ENCODE measurements around the gene PRRG1.
"Not testable (repeated sequence)": the region's sequence is repeated elsewhere in the genome, so short reads cannot be mapped to it uniquely, and the experiment has no call there.

PRRG1 gene

DNA sequence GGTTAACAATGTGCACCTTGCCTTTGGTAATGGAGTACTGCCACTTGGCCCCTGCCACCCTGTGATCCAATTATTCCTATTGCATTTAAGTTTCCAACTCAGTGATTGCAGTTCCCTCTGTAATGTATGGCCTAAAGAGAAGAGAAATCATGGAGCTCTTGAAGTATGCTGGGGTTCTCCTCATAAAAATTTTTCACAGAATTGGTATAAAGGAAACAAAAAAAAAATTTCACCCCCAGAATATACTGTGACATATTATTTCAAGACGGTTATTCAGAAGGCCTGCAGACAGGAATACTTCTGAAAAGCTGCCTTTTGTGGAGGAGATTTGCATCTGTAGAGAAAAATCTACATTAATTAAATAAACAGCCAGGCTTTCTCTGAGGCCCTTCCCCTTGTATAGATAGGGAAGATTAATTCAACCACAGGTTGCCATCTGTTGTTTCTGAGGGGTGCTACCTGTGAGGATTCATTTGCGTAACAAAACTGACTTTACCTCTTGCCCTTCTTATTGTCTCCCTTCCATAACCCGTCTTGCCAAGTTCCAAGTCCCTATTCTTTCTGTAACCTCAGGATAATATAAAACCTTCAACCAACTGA is 127.5 kb downstream of the PRRG1 start:
- no peak for DNase-seq
- no peaks in the 10 kb centered on the region for H3K4me1 Mint-ChIP-seq
- no peak overlapping the region for H3K4me3 Mint-ChIP-seq
- no peak overlapping the region for H3K27ac Mint-ChIP-seq
- no peak for ATAC-seq
- no peaks in the 10 kb centered on the region for H3K9me3 Mint-ChIP-seq
- no peaks in the 10 kb centered on the region for H3K27me3 Mint-ChIP-seq

DNA sequence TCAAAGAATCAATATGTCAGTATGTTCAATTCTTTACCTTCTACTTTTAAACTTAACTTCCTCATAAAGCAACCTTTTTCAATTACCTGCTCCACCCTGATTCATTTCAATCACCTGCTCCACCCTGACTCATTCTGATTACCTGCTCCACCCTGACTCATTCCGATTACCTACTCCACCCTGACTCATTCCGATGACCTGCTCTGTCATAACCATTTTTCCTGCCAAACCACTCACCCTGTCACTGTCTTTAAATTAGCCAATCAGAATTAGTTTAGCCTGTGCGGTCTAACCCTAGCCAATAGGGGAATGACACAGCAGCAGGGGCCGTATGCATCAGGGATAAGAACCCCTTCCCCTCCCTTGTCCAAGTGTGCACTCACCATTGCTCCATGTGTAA is 135.2 kb downstream of the PRRG1 start:
- not testable (repeated sequence) for H3K27ac Mint-ChIP-seq, ATAC-seq, DNase-seq, H3K9me3 Mint-ChIP-seq, H3K4me1 Mint-ChIP-seq, H3K4me3 Mint-ChIP-seq, H3K27me3 Mint-ChIP-seq

GRCh38 chrX:37485429-37485828 is 136.3 kb downstream of the PRRG1 start:
- no peak for DNase-seq
- Mint-ChIP-seq H3K27ac (no peak overlapping the region), H3K9me3 (no peaks in the 10 kb centered on the region), H3K27me3 (no peaks in the 10 kb centered on the region), H3K4me3 (no peak overlapping the region), H3K4me1 (no peaks in the 10 kb centered on the region)
- no peak for ATAC-seq

DNA sequence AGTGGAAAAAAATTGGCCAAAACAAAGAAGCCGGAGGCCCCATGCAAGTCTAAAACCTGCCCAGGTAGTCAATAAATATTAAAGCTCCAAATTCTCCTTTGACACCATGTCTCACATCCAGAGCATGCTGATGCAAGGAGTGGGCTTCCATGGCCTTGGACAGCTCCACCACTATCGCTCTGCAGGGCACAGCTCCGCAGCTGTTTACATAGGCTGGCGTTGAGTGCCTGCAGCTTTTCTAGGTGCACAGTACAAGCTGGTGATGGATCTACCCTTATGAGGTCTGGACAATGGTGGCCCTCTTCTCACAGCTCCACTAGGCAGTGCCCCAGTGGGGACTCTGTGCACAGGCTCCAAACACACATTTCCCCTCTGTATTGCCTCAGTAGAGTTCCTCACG is 138.1 kb downstream of the PRRG1 start:
- no peak overlapping the region for H3K4me3 Mint-ChIP-seq
- no peak for ATAC-seq

DNA sequence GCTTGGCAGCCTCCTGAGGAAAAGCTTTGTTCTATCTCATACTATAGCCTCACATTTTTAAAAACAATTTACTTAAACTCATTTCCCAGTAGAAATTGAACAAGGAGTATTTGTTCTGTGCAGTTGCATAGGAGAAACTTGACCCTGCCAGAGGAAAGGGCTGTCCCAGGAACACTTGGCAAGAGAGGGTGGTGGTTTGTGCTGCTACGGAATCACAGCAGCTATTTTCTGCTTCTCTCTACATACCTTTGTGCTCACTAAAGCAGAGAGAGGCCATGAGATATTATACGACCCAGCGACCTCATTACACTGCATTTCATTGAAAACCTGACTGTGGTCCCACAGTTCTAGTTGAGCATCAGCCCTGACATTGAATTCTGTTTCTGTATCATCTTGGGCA is 139.2 kb downstream of the PRRG1 start:
- no peak for ATAC-seq

More for the DNA sequence above, 138.1 kb downstream of the PRRG1 start:
- Mint-ChIP-seq H3K27ac (no peak overlapping the region), H3K9me3 (no peaks in the 10 kb centered on the region), H3K27me3 (no peaks in the 10 kb centered on the region), H3K4me1 (no peaks in the 10 kb centered on the region)
- no peak for DNase-seq

DNA sequence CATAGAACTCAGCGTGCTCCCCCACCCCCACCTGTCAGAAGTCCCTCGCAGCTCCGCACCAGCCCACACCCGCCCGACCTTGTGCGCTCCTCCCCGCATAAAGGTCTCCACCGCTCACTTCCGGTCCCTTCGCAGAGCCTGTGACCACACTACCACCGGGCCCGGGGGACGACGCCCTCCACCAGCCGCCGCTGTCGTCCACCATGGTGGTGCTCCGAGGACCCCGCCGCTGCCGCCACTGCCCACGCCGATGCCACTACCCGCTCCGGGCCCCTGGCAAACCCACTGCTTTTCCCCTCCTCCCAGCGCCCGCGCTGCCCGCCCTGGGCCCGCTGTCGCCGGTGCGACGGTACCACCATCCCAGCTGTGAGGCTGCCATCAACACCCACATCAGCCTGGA is 142.5 kb downstream of the PRRG1 start:
- Mint-ChIP-seq H3K27me3 (no peaks in the 10 kb centered on the region), H3K4me3 (no peak overlapping the region), H3K9me3 (no peaks in the 10 kb centered on the region), H3K4me1 (no peaks in the 10 kb centered on the region), H3K27ac (no peak overlapping the region)
- ATAC-seq (no peak), DNase-seq (no peak)

More for the DNA sequence above, 139.2 kb downstream of the PRRG1 start:
- no peak for DNase-seq
- Mint-ChIP-seq H3K4me3 (no peak overlapping the region), H3K9me3 (no peaks in the 10 kb centered on the region), H3K27me3 (no peaks in the 10 kb centered on the region), H3K27ac (no peak overlapping the region), H3K4me1 (no peaks in the 10 kb centered on the region)

DNA sequence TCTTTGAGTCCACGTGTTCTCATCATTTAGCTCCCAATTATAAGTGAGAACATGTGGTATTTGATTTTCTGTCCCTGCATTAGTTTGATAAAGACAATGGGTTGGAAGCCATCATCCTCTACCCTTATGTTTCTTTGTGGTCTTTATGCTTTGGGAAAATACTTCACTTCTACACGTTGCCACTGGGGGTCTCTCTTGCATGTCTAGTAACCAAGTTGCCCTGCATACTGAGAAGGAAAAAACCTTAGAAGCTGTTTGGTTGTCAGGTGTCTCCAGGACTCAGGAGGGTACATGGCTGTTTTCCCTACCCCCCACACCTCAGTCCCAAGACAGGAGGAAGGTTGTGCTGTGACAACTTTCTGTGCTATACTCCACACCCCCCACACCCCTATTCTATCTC is 146.6 kb downstream of the PRRG1 start:
- not testable (repeated sequence) for DNase-seq, ATAC-seq, H3K4me1 Mint-ChIP-seq, H3K27ac Mint-ChIP-seq, H3K9me3 Mint-ChIP-seq, H3K4me3 Mint-ChIP-seq, H3K27me3 Mint-ChIP-seq

GRCh38 chrX:37497126-37497525 is 148.0 kb downstream of the PRRG1 start:
- not testable (repeated sequence) for DNase-seq, H3K9me3 Mint-ChIP-seq, ATAC-seq, H3K4me3 Mint-ChIP-seq, H3K27me3 Mint-ChIP-seq, H3K4me1 Mint-ChIP-seq, H3K27ac Mint-ChIP-seq

GRCh38 chrX:37498323-37498722 is 149.2 kb downstream of the PRRG1 start:
- H3K4me3 Mint-ChIP-seq, H3K27me3 Mint-ChIP-seq, H3K27ac Mint-ChIP-seq, H3K9me3 Mint-ChIP-seq, ATAC-seq, DNase-seq, H3K4me1 Mint-ChIP-seq: not testable (repeated sequence)

DNA sequence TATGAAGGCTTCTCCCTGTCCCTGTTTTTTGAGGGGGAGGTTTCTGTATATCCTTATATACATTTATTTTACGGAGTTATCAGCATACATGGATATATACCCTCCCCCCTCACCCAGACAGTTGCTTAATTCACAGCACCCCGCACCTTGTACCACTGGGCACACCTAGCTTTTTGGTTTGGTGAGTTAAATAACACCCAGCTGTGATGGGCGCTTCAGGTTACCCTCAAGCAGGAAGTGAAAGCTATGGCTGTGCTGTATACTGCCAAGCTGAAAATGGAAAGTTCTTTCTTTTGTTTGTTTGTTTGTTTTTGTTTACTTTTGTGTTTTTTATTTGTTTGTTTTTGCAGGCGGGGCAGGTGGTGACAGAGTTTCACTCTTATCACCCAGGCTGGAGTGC is 150.5 kb downstream of the PRRG1 start:
- H3K4me3 Mint-ChIP-seq, H3K27ac Mint-ChIP-seq, H3K27me3 Mint-ChIP-seq, ATAC-seq, H3K4me1 Mint-ChIP-seq, DNase-seq, H3K9me3 Mint-ChIP-seq: not testable (repeated sequence)

DNA sequence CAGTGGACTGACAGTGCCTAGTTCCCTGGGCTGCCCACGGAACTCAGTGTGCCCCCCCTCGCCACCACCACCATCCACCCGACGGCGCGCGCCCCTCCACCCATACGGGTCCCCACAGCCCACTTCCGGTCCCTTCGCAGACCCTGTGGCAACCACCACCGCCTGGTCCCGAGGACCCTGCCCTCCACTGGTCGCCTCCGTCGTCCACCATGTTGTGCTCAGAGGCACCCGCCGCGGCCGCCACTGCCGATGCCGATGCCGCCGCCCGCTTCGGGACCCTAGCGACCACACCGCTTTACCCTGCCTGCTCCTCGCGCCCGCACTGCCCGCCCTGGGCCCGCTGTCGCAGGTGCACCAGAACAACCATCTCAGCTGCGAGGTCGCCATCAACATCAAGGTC is 155.8 kb downstream of the PRRG1 start:
- no peaks in the 10 kb centered on the region for H3K4me1 Mint-ChIP-seq
- DNase-seq (no peak), ATAC-seq (no peak)
- no peaks in the 10 kb centered on the region for H3K9me3 Mint-ChIP-seq
- no peaks in the 10 kb centered on the region for H3K27me3 Mint-ChIP-seq
- no peak overlapping the region for H3K4me3 Mint-ChIP-seq
- H3K27ac Mint-ChIP-seq: no peak overlapping the region

Measured in stimulated activated naive CD8-positive, alpha-beta T cell treated with anti-CD3 and anti-CD28 coated beads, Interleukin-15, amount 100 ng/mL, for 72 hours (primary cell).